Myocyte (in vitro differentiated cells): Measurements from ENCODE around the gene RTN3. TPM values are rescaled to one million over a fixed set of nuclear protein-coding genes. Genes with fewer than 3 reads are reported as not detected.
A peak's percentile ranks its signal among the peaks of the same experiment; 100 is the strongest.
"Not testable (repeated sequence)": the region's sequence is repeated elsewhere in the genome, so short reads cannot be mapped to it uniquely, and the experiment has no call there.

ENCODE experiments used
- DNase-seq: peaks from one replicate; pipeline ENCODE4 v3.0.0-alpha.2; 2012; ENCODE audit warnings: low read depth
- total RNA-seq: library from RNA; depleted of rRNA; stranded (reverse); fragments of >200 nt; gene quantifications from 2 replicates; pipeline ENCODE4 v1.2.3, GENCODE V29; 2014

Gene RTN3
- total RNA-seq, 1 donor from 2014 or later = 80.4 TPM

DNA sequence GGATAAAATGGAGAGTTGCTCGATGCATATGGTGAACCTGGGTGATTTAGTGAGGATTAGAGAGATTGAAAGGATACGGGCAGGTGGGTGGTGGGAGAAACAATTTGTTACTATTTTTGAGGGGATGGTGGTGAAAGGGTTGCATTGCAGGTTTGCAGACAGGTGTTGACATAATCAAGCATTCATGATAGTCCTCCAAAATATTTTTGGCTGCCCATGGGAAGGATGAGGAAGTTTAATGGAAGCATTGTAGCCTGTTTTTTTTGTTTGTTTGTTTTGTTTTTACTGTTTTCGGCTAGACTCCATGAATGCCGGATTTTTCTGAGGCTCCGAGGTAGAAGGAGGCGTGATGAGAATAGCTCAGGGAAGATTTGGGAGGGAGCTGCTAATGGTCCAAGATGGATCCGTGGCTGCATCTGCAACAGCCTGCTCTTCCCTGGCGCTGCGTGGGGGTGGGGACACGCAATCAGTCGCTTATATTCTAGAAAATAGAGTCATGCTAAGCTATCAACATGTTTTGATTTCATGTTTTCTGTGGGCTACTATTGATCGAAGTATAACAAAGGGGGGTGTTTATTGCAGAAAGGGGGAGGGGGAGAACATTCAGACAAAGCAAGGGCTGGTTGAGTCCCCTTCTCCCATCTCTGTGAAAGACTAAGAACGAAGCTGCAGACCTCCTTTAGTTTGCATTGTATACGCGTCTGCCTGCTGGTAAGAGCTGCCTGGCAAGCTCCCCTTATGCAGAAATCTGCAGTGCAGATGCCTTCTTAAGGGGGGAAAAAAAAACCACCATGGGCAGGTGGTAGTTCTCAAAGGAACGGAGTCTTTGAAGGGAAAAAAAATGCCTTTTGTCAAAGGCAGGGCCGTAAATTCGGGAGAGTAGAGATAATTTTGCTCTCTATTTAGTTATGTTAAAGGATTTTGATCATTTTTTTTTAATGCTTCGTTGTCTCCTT is 1.0 kb downstream of the RTN3 start:
- no peak for DNase-seq

DNA sequence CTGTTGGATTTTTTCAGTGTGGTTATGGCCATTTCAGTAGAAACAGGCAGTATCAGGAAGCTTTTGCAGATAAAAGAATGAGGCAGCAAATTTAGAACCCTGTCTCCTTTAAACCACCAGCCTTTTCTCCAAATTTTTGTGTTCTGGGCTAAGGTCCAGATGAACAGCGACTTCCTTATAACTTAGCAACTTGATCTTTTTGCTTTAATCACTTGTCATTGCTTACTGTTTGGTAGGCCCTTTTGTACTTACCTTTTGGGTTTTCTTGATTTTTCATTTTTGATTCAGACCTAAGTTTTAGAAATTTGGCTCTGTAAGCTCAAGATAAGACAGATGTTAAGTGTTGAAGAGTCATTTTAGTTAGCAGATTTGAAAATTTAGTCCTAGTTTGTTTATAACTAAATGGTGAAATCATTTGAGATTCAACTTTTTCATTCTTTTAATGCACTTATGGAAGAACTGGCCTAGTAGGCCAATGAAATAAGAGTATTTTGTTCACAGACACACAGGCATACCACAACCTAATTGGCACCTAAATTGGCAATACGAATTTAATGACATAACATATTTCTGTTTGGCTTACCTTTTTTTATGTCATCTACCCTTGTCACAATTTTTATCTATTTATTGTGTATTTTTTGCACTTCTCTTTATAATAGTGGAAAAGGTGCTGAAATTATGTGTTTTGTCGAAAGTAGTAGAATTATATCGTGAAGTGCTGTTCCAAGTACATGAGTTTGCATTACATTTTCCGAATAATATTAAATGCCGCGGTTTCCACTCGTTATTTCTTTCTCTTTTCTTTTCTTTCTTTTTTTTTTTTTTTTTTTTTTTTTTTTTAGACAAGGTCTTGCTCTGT is 2.1 kb downstream of the RTN3 start:
- DNase-seq = no peak

DNA sequence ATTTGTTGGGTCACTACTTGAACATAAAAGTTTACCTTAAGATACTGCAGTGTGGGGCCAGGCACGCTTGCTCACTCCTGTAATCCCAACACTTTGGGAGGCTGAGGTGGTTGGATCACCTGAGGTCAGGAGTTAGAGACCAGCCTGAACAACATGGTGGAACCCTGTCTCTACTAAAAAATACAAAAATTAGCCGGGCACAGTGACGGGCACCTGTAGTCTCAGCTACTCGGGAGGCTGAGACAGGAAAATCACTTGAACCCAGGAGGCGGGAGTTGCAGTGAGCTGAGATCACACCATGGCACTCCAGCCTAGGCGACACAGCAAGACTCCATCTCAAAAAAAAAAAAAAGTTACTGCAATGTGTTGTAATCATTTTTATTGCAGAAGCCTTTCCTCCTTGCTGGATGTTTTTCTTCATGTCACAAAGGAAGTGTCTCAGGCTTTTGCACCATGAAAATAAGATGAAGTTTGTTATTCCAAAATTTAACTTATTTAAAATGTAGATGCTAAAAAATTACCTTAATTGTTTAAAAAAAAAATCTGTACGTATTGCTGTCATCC is 3.9 kb downstream of the RTN3 start:
- not testable (repeated sequence) for DNase-seq

DNA sequence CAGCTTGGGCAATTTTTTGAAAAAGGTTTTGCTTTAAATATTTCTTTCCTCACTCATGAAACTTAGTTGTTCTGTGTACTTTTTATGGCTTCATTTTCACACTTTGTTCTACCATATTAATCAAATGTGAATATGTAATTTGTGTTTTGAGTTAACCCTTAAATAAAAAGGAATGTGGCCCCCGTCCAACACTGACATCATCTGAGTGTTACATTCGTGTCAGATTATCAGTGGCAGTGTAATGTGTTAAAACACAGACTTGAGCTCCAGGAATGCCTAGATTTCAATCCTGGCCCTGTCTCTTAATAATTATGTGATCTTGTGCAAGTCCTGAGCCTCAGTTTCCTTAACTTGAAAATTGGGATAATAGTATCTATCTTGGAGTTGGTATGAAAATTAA is 5.6 kb downstream of the RTN3 start:
- DNase-seq = no peak

DNA sequence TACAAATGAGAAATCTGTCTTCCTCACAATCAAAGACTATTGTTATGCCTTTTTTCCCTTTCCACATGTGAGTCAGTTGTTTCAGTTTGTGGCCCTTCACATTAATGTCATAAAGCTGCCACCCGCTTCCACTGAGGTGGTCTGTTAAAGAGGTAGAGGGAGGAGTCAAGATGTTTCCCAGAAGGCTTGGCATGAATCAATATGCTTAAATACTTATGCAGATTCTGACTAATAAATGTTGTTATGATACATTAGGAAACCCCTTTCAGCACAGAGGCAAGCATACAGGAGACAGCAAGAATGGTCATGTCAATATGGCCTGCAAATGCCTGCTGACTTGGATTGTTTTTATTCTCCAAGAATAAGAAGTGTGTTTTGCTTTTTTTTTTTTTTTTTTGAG is 6.5 kb downstream of the RTN3 start:
- DNase-seq = no peak

DNA sequence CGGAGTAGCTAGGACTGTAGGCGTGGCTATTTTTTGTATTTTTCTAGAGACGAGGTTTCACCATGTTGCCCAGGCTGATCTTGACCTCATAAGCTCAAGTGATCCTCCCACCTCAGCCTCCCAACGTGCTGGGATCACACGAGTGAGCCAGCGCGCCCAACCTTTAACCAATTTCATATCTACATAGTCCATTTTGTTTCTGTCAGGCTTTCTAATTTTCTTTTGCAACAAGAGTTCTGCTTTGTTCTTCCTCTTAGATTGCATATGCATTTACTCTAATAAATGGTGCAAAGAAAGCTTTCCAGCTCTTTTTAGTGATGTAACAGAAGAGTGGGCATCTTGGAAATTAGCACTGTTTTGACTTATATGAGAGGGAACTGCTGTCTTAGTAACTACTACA is 13.3 kb downstream of the RTN3 start:
- no peak for DNase-seq

DNA sequence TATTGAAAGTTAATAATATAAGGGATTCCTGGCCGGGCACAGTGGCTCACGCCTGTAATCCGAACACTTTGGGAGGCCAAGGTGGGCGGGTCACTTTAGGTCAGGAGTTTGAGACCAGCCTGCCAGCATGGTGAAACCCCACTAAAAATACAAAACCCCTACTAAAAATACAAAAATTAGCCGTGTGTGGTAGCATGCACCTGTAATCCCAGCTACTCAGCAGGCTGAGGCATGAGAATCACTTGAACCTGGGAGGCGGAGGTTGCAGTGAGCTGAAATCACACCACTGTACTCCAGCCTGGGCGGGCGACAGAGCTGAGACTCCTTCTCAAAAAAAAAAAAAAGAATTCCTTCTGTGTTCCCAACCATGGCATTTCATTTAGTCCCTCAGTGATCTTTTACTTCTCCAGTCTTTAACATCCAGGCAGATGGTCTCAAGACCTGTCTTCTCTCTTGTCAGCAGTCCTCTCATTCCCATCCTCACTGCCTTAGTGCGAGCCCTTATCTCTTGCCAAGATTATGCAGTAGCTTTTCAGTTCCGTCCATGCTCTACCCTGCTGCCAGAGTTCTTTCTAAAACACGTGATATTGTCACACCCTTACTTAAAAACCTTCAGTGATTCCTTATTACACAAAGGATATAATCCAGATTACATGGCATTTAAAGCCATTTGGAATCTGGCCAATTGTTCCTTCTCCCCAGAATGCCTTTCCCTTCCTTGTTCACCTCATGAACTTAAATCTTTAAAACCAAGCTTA is 17.9 kb downstream of the RTN3 start:
- DNase-seq = no peak

DNA sequence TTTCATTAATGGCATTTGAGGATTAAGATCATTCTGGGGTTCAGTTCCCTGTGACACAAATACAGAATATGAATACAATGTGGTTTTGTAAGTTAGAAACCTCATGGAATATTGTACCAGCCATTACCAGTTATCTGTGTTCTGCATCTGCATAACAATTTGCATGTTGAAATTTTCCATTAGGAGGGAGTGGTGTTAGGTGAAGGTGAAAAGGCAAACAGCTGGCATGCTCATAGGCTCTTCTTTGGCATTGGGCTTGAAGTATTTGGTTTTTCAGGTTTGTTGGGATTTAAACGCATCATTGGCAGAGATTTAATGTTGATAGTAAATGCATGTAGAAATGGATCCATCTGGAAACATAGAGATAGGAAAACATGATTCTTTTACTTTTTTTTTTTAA is 18.6 kb downstream of the RTN3 start:
- no peak for DNase-seq

DNA sequence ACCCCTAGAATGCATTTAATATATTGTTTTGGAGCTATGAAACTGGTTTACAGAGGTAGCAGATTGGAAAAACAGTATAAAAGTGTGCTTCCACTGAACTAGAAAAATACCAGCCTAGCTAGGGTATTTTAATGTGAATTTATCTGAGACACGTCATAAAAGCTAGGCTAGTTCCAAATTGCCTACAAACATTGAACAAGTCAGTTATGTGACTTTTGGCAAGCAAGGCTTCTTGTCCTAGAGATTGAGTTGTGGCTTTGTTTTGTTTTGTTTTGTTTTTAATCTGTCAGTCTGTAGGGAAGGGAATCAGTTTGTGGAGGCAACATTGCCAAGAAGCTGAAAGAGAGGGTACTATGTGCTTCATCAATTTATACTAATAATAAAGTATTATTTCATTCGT is 24.2 kb downstream of the RTN3 start:
- DNase-seq = no peak

DNA sequence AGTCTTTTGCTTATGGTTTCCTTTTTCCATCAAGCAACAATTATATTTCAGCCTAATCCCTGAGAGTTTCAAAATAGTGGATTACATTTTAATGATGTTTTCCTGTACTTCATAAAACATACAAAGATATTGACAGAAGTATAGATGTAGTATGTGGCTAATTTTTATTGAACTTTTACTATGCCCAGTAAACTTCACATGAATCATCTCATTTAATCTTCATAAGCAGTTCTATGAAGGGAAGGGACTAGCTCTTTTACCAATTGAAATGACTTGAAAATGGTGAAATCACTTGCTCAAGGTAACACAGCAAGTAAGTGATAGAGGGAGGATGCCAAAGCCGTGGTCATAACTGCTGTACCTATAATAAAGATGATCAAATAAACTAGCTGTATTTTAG is 27.5 kb downstream of the RTN3 start:
- no peak for DNase-seq

DNA sequence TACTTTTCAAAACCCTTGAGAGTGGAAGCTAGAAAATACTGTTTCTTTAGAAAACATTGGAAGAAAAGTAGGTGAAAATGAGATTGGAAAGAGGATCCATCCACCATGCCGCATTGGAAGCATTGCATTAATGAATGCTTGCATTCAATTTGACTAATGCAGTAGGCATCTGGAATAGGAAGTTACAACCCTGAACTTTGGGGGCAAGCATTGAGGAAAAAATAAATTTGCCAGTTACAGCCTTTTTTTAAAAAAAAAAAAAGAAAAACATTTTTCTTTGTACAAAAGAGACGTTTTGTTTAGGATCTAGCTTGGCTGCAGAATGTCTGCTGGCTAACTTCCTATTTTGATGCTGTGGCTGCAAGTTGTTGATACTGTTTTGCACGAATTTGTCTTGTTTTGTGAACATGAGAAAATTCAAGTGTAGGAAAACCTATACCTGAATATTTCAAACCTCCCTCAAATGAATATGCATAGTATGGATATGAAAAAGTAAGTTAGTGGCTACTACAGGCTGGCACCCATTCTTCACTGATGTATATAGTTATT is 28.1 kb downstream of the RTN3 start:
- no peak for DNase-seq

DNA sequence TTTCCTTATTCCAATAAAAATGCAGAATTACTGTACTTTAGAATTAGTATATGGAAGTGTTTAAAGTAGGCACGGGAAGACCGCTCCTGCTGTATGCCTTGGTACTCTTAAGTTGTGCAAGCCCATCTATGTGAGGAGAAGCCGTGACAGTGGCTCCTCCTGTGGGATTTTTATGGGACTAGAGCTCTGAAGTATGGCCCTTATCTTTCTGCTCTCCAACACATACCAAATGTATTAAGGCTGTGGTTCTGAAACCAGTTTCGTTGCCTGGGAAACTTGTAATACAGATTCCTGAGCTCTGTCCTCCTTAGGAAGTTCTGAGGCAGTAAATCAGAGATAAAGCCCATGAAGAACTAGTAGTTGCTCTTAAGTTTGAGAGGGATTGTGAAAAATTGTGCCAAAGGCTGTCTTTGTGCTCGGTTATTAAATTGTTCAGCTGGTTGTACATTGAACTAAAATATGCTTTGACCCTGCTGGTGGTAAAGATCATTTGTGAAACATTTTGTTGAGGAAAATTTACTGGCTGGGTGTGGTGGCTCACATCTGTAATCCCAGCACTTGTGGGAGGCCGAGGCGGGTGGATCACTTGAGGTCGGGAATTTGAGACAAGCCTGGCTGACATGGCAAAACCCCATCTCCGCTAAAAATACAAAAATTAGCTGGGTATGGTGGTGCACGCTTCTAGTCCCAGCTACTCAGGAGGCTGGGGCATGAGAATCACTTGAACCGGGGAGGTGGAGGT is 29.3 kb downstream of the RTN3 start:
- peak; percentile 28 for DNase-seq

DNA sequence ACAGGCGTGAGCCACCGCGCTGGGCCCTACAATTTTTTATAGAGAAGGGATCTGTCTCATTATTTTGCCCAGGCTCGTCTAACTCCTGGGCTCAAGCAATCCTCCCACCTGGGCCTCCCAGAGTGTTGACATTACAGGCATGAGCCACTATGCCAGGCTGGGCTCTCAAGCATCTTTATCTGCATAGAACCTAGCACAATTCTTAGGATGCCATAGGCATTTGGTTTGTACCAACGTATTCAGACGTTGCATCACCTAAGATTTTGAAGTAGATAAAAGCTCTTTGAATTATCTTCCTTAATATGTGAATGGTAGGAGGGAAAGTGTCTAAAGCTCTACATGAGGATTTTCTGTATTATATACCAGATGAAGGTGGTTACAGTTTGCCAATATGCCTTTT is 30.5 kb downstream of the RTN3 start:
- DNase-seq = no peak

DNA sequence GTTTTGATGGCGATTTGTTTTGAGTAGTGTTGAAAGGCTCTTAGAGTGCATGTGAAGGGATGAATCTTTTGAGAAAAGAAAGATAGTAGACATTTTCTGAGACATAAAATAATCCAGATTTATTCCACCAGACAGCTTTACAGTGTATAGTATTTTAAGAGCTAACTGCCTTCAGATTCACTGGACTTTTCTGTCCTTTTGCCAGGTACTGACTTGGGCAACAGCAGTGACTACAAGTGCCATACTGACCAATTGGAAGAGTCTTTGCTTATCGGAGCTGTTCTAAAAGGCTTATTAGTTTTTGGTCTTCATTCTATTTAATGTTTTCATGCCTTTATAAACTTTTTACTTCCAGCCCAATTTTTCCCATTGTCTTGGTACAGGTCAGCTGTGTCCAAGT is 32.5 kb downstream of the RTN3 start:
- no peak for DNase-seq

DNA sequence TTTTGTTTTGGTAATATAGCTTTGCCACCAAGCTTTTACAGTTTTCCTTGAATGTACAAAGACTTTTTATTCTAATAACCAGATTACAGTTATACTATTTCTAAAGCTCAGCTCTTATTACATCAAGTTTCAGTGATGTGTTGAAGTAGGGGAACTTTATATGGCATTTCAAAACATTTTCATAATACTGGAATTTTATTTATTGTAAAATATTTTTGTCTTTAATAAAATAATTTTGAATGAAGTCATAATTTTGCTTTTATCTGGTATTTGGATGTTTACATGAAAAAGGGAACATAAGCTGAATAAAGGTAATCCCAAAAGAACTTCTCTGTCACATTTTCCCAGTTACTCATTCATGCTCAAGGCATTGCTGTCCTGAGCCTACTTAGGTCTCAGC is 34.7 kb downstream of the RTN3 start:
- DNase-seq = no peak

DNA sequence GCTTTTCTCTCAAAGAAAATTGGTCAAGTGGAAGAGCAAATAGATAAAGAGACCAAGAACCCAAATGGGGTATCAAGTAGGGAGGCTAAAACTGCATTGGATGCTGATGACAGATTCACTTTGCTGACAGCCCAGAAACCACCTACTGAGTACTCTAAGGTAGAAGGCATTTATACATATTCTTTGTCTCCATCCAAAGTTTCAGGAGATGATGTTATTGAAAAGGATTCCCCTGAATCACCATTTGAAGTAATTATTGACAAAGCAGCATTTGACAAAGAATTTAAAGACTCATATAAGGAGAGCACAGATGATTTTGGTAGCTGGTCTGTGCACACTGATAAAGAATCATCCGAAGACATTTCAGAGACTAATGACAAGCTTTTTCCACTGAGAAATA is 37.7 kb downstream of the RTN3 start:
- DNase-seq = no peak

DNA sequence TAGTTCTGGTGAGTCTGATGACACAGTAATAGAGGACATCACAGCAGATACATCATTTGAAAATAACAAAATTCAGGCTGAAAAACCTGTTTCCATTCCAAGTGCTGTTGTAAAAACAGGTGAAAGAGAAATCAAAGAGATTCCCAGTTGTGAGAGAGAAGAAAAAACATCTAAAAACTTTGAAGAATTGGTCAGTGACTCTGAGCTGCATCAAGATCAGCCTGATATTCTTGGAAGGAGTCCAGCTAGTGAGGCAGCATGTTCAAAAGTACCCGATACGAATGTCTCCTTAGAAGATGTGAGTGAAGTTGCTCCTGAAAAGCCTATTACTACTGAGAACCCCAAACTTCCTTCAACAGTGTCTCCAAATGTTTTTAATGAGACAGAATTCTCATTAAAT is 38.7 kb downstream of the RTN3 start:
- DNase-seq = no peak

DNA sequence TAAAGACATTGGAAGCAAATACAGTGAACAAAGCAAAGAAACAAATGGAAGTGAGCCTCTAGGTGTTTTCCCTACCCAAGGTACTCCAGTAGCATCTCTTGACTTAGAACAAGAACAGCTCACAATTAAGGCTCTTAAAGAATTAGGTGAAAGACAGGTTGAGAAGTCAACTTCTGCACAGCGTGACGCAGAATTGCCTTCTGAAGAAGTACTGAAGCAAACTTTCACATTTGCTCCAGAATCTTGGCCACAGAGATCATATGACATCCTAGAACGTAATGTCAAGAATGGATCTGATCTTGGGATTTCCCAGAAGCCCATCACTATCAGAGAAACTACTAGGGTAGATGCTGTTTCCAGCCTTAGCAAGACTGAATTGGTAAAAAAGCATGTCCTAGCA is 39.3 kb downstream of the RTN3 start:
- no peak for DNase-seq

DNA sequence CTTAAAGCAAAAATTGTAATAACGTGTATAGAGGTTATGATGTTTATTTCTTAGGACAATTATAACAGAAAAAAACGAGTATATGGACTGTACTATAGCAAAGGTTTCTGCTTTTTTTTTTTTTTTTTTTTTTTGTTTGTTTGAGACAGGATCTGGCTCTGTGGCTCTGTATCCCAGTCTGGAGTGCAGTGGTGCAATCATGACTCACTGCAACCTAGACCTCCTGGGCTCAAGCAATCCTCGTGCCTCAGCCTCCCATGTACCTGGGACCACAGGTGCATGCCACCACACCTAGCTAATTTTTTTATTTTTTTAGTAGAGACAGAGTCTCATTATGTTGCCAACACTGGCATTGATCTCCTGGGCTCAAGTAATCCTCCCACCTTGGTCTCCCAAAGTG is 48.0 kb downstream of the RTN3 start:
- no peak for DNase-seq

DNA sequence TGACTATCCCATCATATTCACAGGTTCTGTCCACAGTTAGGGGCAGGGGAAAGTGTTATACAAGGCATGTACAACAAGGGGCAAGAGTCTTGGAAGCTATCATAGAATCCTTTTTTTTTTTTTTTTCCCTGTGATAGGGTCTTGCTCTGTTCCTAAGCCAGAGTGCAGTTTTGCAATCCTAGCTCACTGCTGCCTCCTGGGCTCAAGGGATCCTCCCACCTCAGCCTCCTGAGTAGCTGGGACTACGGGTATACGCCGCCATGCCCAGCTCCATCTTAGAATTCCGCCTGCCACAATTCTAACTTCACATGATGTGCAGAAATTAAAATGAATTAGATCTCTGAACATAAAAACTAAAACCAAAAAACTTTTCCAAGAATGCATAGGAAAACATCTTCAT is 55.6 kb downstream of the RTN3 start:
- no peak for DNase-seq
